Effector memory CD4-positive, alpha-beta T cell (primary cell): ENCODE data around the gene GCLM.
"Not testable (repeated sequence)": the region's sequence is repeated elsewhere in the genome, so short reads cannot be mapped to it uniquely, and the experiment has no call there.

Source experiments
- DNase-seq, 3 donors: peaks; one replicate each; pipeline ENCODE4 v3.0.0-alpha.2; 2020
- H3K27ac ChIP-seq: 2 replicates; pipeline ENCODE4 v1.7.0; 2013; ENCODE audit warnings: mild to moderate bottlenecking, low read length, moderate library complexity; ENCODE audit not compliant: insufficient read depth, poor library complexity, severe bottlenecking
- H3K27me3 ChIP-seq: replicated peaks from 2 replicates; pipeline ENCODE4 v1.7.0; 2013; ENCODE audit warnings: mild to moderate bottlenecking, low read length; ENCODE audit not compliant: insufficient read depth, control insufficient read depth, poor library complexity, severe bottlenecking
- H3K36me3 ChIP-seq: 2 replicates; pipeline ENCODE4 v1.7.0; 2013; ENCODE audit warnings: mild to moderate bottlenecking, low read length, moderate library complexity; ENCODE audit not compliant: control insufficient read depth, insufficient read depth
- H3K4me1 ChIP-seq: 2 replicates; pipeline ENCODE4 v1.7.0; 2013; ENCODE audit warnings: low read length, mild to moderate bottlenecking; ENCODE audit not compliant: control insufficient read depth, insufficient read depth, poor library complexity, severe bottlenecking
- H3K4me3 ChIP-seq: 2 replicates; pipeline ENCODE4 v1.7.0; 2013; ENCODE audit warnings: low read length, low read depth, mild to moderate bottlenecking; ENCODE audit not compliant: insufficient read depth, poor library complexity, severe bottlenecking
- H3K9me3 ChIP-seq: 2 replicates; pipeline ENCODE4 v1.7.0; 2013; ENCODE audit warnings: mild to moderate bottlenecking, low read length, moderate library complexity; ENCODE audit not compliant: control insufficient read depth

Gene GCLM

GRCh38 chr1:93917302-93917701, 8.1 kb upstream of the GCLM start:
- Histone ChIP-seq H3K36me3 (no peaks in the 10 kb centered on the region), H3K27ac (no peak overlapping the region), H3K4me3 (no peak overlapping the region), H3K27me3 (no peaks in the 10 kb centered on the region), H3K4me1 (no peaks in the 10 kb centered on the region), H3K9me3 (no peaks in the 10 kb centered on the region)
- no peak for DNase-seq

DNA sequence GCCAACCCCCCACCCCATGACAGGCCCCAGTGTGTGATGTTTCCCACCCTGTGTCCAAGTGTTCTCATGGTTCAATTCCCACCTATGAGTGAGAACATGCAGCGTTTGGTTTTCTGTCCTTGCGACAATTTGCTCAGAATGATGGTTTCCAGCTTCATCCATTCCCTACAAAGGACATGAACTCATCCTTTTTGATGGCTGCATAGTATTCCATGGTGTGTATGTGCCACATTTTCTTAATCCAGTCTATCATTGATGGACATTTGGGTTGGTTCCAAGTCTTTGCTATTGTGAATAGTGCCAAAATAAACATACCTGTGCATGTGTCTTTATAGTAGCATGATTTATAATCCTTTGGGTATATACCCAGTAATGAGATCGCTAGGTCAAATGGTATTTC, 1.6 kb upstream of the GCLM start:
- not testable (repeated sequence) for H3K36me3 ChIP-seq, H3K27ac ChIP-seq, H3K9me3 ChIP-seq, H3K4me3 ChIP-seq, DNase-seq, H3K4me1 ChIP-seq, H3K27me3 ChIP-seq

GRCh38 chr1:93910305-93910704, 1.1 kb upstream of the GCLM start:
- no peaks in the 10 kb centered on the region for H3K9me3 ChIP-seq
- no peaks in the 10 kb centered on the region for H3K27me3 ChIP-seq
- H3K36me3 ChIP-seq = no peaks in the 10 kb centered on the region
- peaks cover 3% of the 10 kb centered on the region for H3K4me1 ChIP-seq
- H3K4me3 ChIP-seq = peak overlapping the region; percentile 75
- DNase-seq = no peak
- no peak overlapping the region for H3K27ac ChIP-seq

GRCh38 chr1:93908394-93909145, 660 bp downstream of the GCLM start:
- peaks cover 12% of the 10 kb centered on the region for H3K4me1 ChIP-seq
- peak; percentile 12 to 40 (median 38) for DNase-seq

GRCh38 chr1:93907718-93908117, 1.5 kb downstream of the GCLM start:
- DNase-seq = no peak
- no peak overlapping the region for H3K4me3 ChIP-seq
- H3K9me3 ChIP-seq = no peaks in the 10 kb centered on the region
- no peaks in the 10 kb centered on the region for H3K27me3 ChIP-seq
- H3K27ac ChIP-seq = no peak overlapping the region
- H3K36me3 ChIP-seq = no peaks in the 10 kb centered on the region
- peaks cover 12% of the 10 kb centered on the region for H3K4me1 ChIP-seq

More at GRCh38 chr1:93908394-93909145, 660 bp downstream of the GCLM start:
- no peaks in the 10 kb centered on the region for H3K9me3 ChIP-seq
- H3K36me3 ChIP-seq = no peaks in the 10 kb centered on the region
- H3K4me3 ChIP-seq = peak overlapping the region; percentile 75
- peak overlapping the region; percentile 62 for H3K27ac ChIP-seq
- H3K27me3 ChIP-seq = no peaks in the 10 kb centered on the region

- no peak overlapping the region for H3K27ac ChIP-seq
Observed at GRCh38 chr1:93906480-93906879, 2.8 kb downstream of the GCLM start.

DNA sequence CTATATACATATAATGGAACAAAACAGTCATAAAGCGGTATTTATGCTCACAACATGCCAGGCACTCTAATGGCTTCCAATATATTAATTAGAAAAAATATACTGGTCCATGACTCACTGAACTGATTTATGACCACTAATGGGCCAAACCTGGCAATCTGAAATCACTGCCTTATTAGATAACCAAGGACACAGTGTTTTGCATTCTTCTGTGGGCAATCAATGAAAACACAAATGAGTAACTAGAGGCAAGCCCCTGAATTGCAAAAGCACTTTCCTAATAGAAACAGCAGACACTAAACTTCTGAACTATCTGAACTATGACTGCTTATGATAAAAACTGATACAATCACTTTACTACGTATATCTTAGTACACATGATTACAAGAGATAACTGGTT, 3.5 kb downstream of the GCLM start:
- no peak for DNase-seq
- no peak overlapping the region for H3K4me3 ChIP-seq
- no peaks in the 10 kb centered on the region for H3K27me3 ChIP-seq
- no peaks in the 10 kb centered on the region for H3K36me3 ChIP-seq
- no peaks in the 10 kb centered on the region for H3K9me3 ChIP-seq
- no peak overlapping the region for H3K27ac ChIP-seq
- H3K4me1 ChIP-seq = peaks cover 12% of the 10 kb centered on the region

More at GRCh38 chr1:93906480-93906879, 2.8 kb downstream of the GCLM start:
- Histone ChIP-seq H3K4me1 (peaks cover 12% of the 10 kb centered on the region), H3K4me3 (no peak overlapping the region), H3K9me3 (no peaks in the 10 kb centered on the region), H3K36me3 (no peaks in the 10 kb centered on the region), H3K27me3 (no peaks in the 10 kb centered on the region)
- no peak for DNase-seq

- Histone ChIP-seq H3K9me3 (no peaks in the 10 kb centered on the region), H3K27ac (peak overlapping the region; percentile 11), H3K27me3 (no peaks in the 10 kb centered on the region), H3K4me3 (no peak overlapping the region), H3K4me1 (peaks cover 12% of the 10 kb centered on the region), H3K36me3 (peaks cover 2% of the 10 kb centered on the region)
- DNase-seq = no peak
Observed at GRCh38 chr1:93905051-93905450, 4.2 kb downstream of the GCLM start.

DNA sequence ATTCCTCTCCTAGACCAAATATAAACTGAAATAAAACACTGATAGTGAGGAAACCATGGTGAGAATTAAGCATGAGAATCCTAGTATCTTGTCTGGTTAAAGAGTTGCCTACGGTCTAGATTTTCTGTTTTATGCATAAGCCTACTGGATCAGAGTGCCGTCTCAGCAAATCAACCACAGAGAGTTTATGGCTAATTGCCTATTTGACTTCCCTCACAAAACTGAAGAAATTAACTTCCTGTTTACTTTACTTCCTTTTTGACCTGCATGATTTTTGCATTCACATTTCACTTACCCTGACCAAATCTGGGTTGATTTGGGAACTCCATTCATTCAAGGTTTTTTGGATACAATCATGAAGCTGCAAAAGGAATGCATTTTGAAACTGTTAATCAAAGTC, 5.0 kb downstream of the GCLM start:
- no peak for DNase-seq
- Histone ChIP-seq H3K4me1 (peaks cover 9% of the 10 kb centered on the region), H3K4me3 (no peak overlapping the region), H3K27ac (peak overlapping the region; percentile 11), H3K9me3 (no peaks in the 10 kb centered on the region), H3K27me3 (no peaks in the 10 kb centered on the region), H3K36me3 (peaks cover 10% of the 10 kb centered on the region)

DNA sequence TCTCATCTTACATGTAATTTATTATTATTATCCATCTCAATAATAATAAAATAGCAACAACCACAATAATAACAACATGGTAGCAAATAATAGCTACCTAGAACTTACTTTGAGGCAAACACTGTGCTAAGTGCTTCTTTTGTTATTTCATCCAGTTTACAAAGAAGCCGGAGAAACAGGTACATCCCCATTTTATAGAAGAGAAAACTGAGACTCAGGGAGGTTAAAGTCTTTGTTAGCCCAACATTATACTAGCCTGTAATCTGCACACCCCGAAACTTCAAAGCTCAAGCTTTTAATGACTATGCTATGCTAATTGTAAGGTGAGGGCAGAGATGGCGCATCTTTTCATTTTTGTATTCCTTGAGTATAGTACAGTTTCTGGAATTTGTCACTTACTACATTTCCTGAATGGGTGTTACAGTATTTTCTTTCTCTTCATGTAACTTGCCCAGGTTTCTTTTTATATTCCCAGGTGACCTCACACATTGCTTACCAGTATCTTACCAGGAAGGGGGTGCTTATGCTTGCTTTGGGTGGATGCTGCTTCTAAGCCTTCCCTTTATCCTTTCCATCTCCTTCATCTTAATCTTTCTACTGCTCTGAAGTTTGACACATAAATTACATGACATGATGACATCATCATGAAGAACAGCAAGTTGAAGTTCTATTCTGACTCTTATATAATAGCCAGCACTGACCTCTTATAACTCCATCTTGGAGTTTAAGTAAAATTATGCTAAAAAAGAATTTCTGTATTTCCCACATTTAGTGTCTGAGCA, 8.3 kb downstream of the GCLM start:
- no peak overlapping the region for H3K4me3 ChIP-seq
- DNase-seq = no peak
- peaks cover 9% of the 10 kb centered on the region for H3K4me1 ChIP-seq
- no peaks in the 10 kb centered on the region for H3K27me3 ChIP-seq
- H3K27ac ChIP-seq = no peak overlapping the region
- no peaks in the 10 kb centered on the region for H3K9me3 ChIP-seq
- peaks cover 24% of the 10 kb centered on the region for H3K36me3 ChIP-seq
